ENCODE measurements around the gene IKZF2. TPM values are rescaled to one million over a fixed set of nuclear protein-coding genes. Genes with fewer than 3 reads are reported as not detected.
A peak's percentile ranks its signal among the peaks of the same experiment; 100 is the strongest.

Gene IKZF2
- total and polyA plus RNA-seq, 10 of the 15 experiments (the other 5 are each of a cell fraction or from before 2014, with no cell fraction given): 15.2 to 266 (median 87.2) TPM

GRCh38 chr2:213147538-213147937 is 3.9 kb downstream of the IKZF2 start (continued):
- 0 out of 2 replicates have a peak, but pooled peaks have one; percentile 34 for TF ChIP-seq NKRF (conservative IDR thresholded peaks at IDR 0.05)
- peak; percentile 24; the same call in 1 of the 2 replicates for TF ChIP-seq POLR2A (IDR thresholded peaks at IDR 0.05; ENCODE audit: low read depth, low read length)
- TF ChIP-seq E4F1 (IDR thresholded peaks at IDR 0.05; ENCODE audit: borderline replicate concordance, partially characterized antibody): no peak
- TF ChIP-seq ZNF384 (IDR thresholded peaks at IDR 0.05; ENCODE audit: borderline replicate concordance, low read depth, low read length): no peak
- TF ChIP-seq CUX1 (IDR thresholded peaks at IDR 0.05; ENCODE audit: insufficient replicate concordance, low read depth, low read length): no peak
- no peak for TF ChIP-seq PRDM15 (CRISPR knock-in tag; IDR thresholded peaks at IDR 0.05)
- peak; percentile 72 for TF ChIP-seq ATF7 (IDR thresholded peaks at IDR 0.05; ENCODE audit: low read depth)
- no peak for TF ChIP-seq SMC3 (IDR thresholded peaks at IDR 0.05; ENCODE audit: borderline replicate concordance, low read length)
- TF ChIP-seq FOXM1 (IDR thresholded peaks at IDR 0.05; ENCODE audit: low read depth, low read length): no peak
- TF ChIP-seq CHD4 (IDR thresholded peaks at IDR 0.05): no peak
- peak; percentile 71 to 78; a peak in 3 of 4 replicates for TF ChIP-seq BHLHE40 (IDR thresholded peaks at IDR 0.05; ENCODE audit: borderline replicate concordance in 1 of 2, low read depth in 2 of 2, low read length in 1 of 2)
- TF ChIP-seq MLLT1 (IDR thresholded peaks at IDR 0.05): 0 out of 2 replicates have a peak, but pooled peaks have one; percentile 23
- no peak for TF ChIP-seq KDM1A (IDR thresholded peaks at IDR 0.05; ENCODE audit: borderline replicate concordance)
- TF ChIP-seq CEBPB (IDR thresholded peaks at IDR 0.05; ENCODE audit: borderline replicate concordance in 1 of 2, low read depth in 2 of 2, low read length in 2 of 2): no peak

Measured in GM12878 (cell line).